Breast epithelium (tissue), 4 donors: Measurements from ENCODE around the gene QPRT. TPM values are rescaled to one million over a fixed set of nuclear protein-coding genes. Genes with fewer than 3 reads are reported as not detected.
A peak's percentile ranks its signal among the peaks of the same experiment; 100 is the strongest.

ENCODE experiments used
- DNase-seq, 2 donors: peaks; one replicate each; pipeline ENCODE4 v3.0.0-alpha.2; 2019; ENCODE audit warnings: low spot score in 2 of 2
- H3K27ac ChIP-seq, 2 donors: fragments of 200-600 bp; sonication (generic) in 1 of 2; one replicate each; pipeline ENCODE4 v1.5.1; 2016 to 2019; ENCODE audit warnings: mild to moderate bottlenecking in 1 of 2
- H3K27me3 ChIP-seq, 2 donors: fragments of 200-600 bp; sonication (generic) in 1 of 2; one replicate each; pipeline versions ENCODE4 v1.5.1 to v1.6.0; 2017 to 2019; ENCODE audit warnings: control low read depth in 1 of 2, mild to moderate bottlenecking in 1 of 2
- H3K36me3 ChIP-seq: fragments of 200-600 bp; one replicate; pipeline ENCODE4 v1.5.1; 2019
- H3K4me1 ChIP-seq, 2 donors: fragments of 200-600 bp; sonication (generic); one replicate each; pipeline ENCODE4 v1.5.1; 2016 to 2019; ENCODE audit warnings: control low read depth in 1 of 2
- H3K4me3 ChIP-seq, 3 donors: fragments of 200-600 bp; sonication (generic); 1 replicate in 2 of 3; 2 replicates in 1 of 3; pipeline ENCODE4 v1.5.1; 2016 to 2019; ENCODE audit warnings: mild to moderate bottlenecking in 3 of 3, moderate library complexity in 2 of 3
- H3K9me3 ChIP-seq, 2 donors: fragments of 200-600 bp; sonication (generic) in 1 of 2; one replicate each; pipeline ENCODE4 v1.5.1; 2016 to 2019; ENCODE audit warnings: control low read depth in 1 of 2
- CTCF ChIP-seq, 3 donors: fragments of 450-650 bp; IDR thresholded peaks; one replicate each; pipeline ENCODE4 v1.5.1; 2016 to 2017; ENCODE audit warnings: antibody characterized with exemption in 3 of 3, mild to moderate bottlenecking in 3 of 3, moderate library complexity in 3 of 3
- POLR2A ChIP-seq: fragments of 450-650 bp; IDR thresholded peaks from one replicate; pipeline ENCODE4 v1.6.1; 2016; ENCODE audit warnings: antibody characterized with exemption, mild to moderate bottlenecking, moderate library complexity
- POLR2AphosphoS5 ChIP-seq, 3 donors: sonication (generic); formaldehyde crosslinking; IDR thresholded peaks; one replicate each; pipeline ENCODE4 v1.6.1; 2017; ENCODE audit warnings: antibody characterized with exemption in 3 of 3
- intact Hi-C: fragments of 100-400 bp; cut with DNase I; formaldehyde crosslinking; loops from one replicate; pipeline ENCODE4 v1.15.1; 2023; ENCODE audit warnings: low total_unique reads
- total RNA-seq, 3 donors: library from RNA; depleted of rRNA; stranded (reverse); fragments of >200 nt; gene quantifications; one replicate each; pipeline ENCODE4 v1.1.0, GENCODE V29; 2016

Gene QPRT
- total RNA-seq, 3 donors from 2014 or later = 2.4 to 13.3 (median 9.5) TPM

- H3K4me1 ChIP-seq = no peaks in the 10 kb centered on the region
- intact Hi-C loops = no loop called here
- H3K9me3 ChIP-seq = no peaks in the 10 kb centered on the region
- TF ChIP-seq POLR2A (no peak), CTCF (IDR thresholded peaks at IDR 0.05) (no peak), POLR2AphosphoS5 (IDR thresholded peaks at IDR 0.05) (no peak)
- no peaks in the 10 kb centered on the region for H3K36me3 ChIP-seq
- no peak for DNase-seq
- no peaks in the 10 kb centered on the region for H3K27me3 ChIP-seq
- no peak overlapping the region for H3K4me3 ChIP-seq
- H3K27ac ChIP-seq = no peak overlapping the region
These were observed 20.3 kb upstream of the QPRT start for GRCh38 chr16:29658705-29659104.

- no peak overlapping the region for H3K4me3 ChIP-seq
- no peaks in the 10 kb centered on the region for H3K27me3 ChIP-seq
- DNase-seq = no peak
- H3K36me3 ChIP-seq = no peaks in the 10 kb centered on the region
- H3K9me3 ChIP-seq = no peaks in the 10 kb centered on the region
- no peak overlapping the region for H3K27ac ChIP-seq
- intact Hi-C loops = no loop called here
- TF ChIP-seq POLR2AphosphoS5 (IDR thresholded peaks at IDR 0.05) (no peak), CTCF (IDR thresholded peaks at IDR 0.05) (no peak), POLR2A (no peak)
- H3K4me1 ChIP-seq = no peaks in the 10 kb centered on the region
These were observed 16.8 kb upstream of the QPRT start for GRCh38 chr16:29662000-29662728.

GRCh38 chr16:29662729-29663015 is 16.3 kb upstream of the QPRT start:
- intact Hi-C loops = no loop called here
- no peak overlapping the region for H3K27ac ChIP-seq

GRCh38 chr16:29663016-29663806 is 15.8 kb upstream of the QPRT start, which contains the start of gene SPN:
Gene SPN (plus strand): TSS chr16:29663247. CDS start chr16:29663729, 482 bp downstream.
- TF ChIP-seq CTCF (IDR thresholded peaks at IDR 0.05) (no peak), POLR2AphosphoS5 (IDR thresholded peaks at IDR 0.05) (no peak), POLR2A (no peak)
- no peaks in the 10 kb centered on the region for H3K27me3 ChIP-seq
- intact Hi-C loops = no loop called here
- H3K4me3 ChIP-seq = peak within 1 kb of the TSS in 2 of 3 donors; percentile 27 to 30
- no peaks in the 10 kb centered on the region for H3K36me3 ChIP-seq
- no peak for DNase-seq
- no peak within 1 kb of the TSS for H3K27ac ChIP-seq
- H3K9me3 ChIP-seq = no peaks in the 10 kb centered on the region
- no peaks in the 10 kb centered on the region for H3K4me1 ChIP-seq

More at GRCh38 chr16:29662729-29663015, 16.3 kb upstream of the QPRT start:
- Histone ChIP-seq H3K4me3 (peak overlapping the region in 2 of 3 donors; percentile 27 to 30), H3K4me1 (no peaks in the 10 kb centered on the region), H3K9me3 (no peaks in the 10 kb centered on the region), H3K36me3 (no peaks in the 10 kb centered on the region), H3K27me3 (no peaks in the 10 kb centered on the region)
- TF ChIP-seq POLR2A (no peak), POLR2AphosphoS5 (IDR thresholded peaks at IDR 0.05) (no peak), CTCF (IDR thresholded peaks at IDR 0.05) (no peak)
- DNase-seq = no peak

GRCh38 chr16:29663807-29664090 is 15.2 kb upstream of the QPRT start:
- no peak for TF ChIP-seq POLR2AphosphoS5 (IDR thresholded peaks at IDR 0.05)
- no peak for TF ChIP-seq CTCF (IDR thresholded peaks at IDR 0.05)
- TF ChIP-seq POLR2A = no peak
- peak overlapping the region in 1 of 3 donors; percentile 27 for H3K4me3 ChIP-seq
- no peaks in the 10 kb centered on the region for H3K36me3 ChIP-seq
- no peak for DNase-seq
- no peaks in the 10 kb centered on the region for H3K27me3 ChIP-seq
- H3K9me3 ChIP-seq = no peaks in the 10 kb centered on the region
- intact Hi-C loops = no loop called here
- H3K4me1 ChIP-seq = no peaks in the 10 kb centered on the region
- no peak overlapping the region for H3K27ac ChIP-seq
